ENCODE data around the gene TEX12.
"Not testable (repeated sequence)": the region's sequence is repeated elsewhere in the genome, so short reads cannot be mapped to it uniquely, and the experiment has no call there.

TEX12 gene

DNA sequence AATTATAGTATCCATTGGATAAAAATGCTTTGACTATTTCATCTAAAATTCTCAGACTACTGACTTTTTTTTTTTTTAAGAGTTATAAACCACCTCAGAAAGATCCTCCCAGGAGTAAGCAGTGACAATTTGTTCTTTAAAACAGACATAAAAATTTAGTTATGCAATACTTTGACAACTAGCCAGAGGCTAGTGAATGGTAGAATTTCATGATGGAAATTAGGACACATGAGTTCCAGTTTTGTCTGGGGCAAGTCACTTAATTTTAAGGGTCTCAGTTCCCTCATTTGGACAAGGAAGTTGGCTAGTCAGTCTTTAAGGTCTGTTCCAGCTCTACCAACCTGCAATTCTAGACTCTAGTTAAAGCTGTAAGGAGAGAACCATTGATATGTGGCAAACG lies 6.2 kb upstream of the TEX12 start:
- Histone ChIP-seq H3K4me3 (no peak overlapping the region), H3K9me3 (ENCODE audit: low read depth, low read length) (no peaks in the 10 kb centered on the region), H3K27ac (no peak overlapping the region), H3K36me3 (ENCODE audit: insufficient read depth, low read length) (no peaks in the 10 kb centered on the region), H3K9ac (ENCODE audit: insufficient read length) (no peak overlapping the region)
- no peak for DNase-seq (ENCODE audit: low read depth, low spot score)
- TF ChIP-seq POLR2AphosphoS5 (IDR thresholded peaks at IDR 0.05; ENCODE audit: borderline replicate concordance, low read depth, low read length) (no peak), EZH2 (IDR thresholded peaks at IDR 0.05) (no peak), FOXP2 (optimal IDR thresholded peaks at IDR 0.05; ENCODE audit: control extremely low read depth, extremely low read length, insufficient read depth) (no peak)

DNA sequence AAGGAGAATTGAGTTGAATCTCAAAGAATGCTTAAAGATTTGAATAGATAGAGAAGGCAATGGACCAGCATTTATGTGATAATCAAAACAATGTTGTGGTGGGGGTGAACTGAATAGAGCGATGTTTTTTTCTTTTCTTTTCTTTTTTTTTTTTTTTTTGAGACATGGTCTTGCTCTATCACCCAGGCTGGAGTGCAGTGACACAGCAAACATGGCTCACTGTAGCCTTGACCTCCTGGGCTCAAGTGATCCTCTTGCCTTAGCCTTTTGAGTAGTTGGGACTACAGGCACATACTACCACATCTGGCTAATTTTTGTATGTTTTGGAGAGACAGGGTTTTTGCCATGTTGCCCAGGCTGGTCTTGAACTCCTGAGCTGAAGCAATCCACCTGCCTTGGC lies 5.0 kb upstream of the TEX12 start:
- not testable (repeated sequence) for H3K9me3 ChIP-seq (ENCODE audit: low read depth, low read length); H3K4me3 ChIP-seq; H3K36me3 ChIP-seq (ENCODE audit: insufficient read depth, low read length); DNase-seq (ENCODE audit: low read depth, low spot score); H3K9ac ChIP-seq (ENCODE audit: insufficient read length); H3K27ac ChIP-seq

DNA sequence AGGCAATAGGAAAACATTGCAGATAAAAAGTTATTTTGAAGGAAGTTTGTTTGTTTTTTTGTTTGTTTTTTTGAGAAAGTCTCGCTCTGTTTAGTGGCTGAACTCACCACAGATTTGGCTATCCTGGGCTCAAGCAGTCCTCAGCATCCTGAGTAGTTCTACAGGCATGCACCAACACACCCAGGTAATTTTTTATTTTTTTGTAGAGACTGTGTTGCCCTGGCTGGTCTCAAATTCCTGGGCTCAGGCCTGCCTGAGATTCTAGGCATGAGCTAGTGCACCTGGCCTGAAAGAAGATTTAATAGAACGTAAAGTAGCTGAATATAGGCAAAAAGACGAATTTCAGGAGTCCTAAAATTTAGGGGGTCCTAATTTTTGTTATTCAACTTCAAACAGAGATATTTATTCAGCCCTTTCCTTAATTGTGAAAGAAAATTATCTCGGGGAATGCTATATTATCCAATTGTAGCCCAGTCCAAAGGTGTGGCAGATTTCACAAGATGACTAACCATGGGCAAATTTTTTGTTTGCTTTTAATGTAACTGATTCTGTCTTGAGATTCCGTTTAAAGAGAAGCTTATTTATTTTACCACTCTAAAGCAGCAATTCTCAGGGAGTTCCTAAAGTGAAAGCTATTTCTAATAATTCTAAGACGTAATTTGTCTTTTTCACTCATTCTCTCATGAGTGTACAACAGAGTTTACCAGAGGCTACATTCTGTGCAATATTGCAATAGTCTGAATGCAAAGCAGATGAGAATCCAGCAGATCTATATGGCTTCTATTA lies 4.2 kb upstream of the TEX12 start:
- DNase-seq (ENCODE audit: low read depth, low spot score) = no peak
- Histone ChIP-seq H3K27ac (no peak overlapping the region), H3K9ac (ENCODE audit: insufficient read length) (no peak overlapping the region), H3K9me3 (ENCODE audit: low read depth, low read length) (no peaks in the 10 kb centered on the region), H3K4me3 (no peak overlapping the region), H3K36me3 (ENCODE audit: insufficient read depth, low read length) (no peaks in the 10 kb centered on the region)
- TF ChIP-seq POLR2AphosphoS5 (IDR thresholded peaks at IDR 0.05; ENCODE audit: borderline replicate concordance, low read depth, low read length) = no peak
- no peak for TF ChIP-seq EZH2 (IDR thresholded peaks at IDR 0.05)
- TF ChIP-seq FOXP2 (optimal IDR thresholded peaks at IDR 0.05; ENCODE audit: control extremely low read depth, extremely low read length, insufficient read depth) = no peak

- no peaks in the 10 kb centered on the region for H3K36me3 ChIP-seq (ENCODE audit: insufficient read depth, low read length)
- H3K4me3 ChIP-seq = no peak within 1 kb of the TSS
- no peak within 1 kb of the TSS for H3K9ac ChIP-seq (ENCODE audit: insufficient read length)
- no peaks in the 10 kb centered on the region for H3K9me3 ChIP-seq (ENCODE audit: low read depth, low read length)
- DNase-seq (ENCODE audit: low read depth, low spot score) = no peak
- H3K27ac ChIP-seq = no peak within 1 kb of the TSS
- no peak for TF ChIP-seq FOXP2 (optimal IDR thresholded peaks at IDR 0.05; ENCODE audit: control extremely low read depth, extremely low read length, insufficient read depth)
- TF ChIP-seq EZH2 (IDR thresholded peaks at IDR 0.05) = no peak
- no peak for TF ChIP-seq POLR2AphosphoS5 (IDR thresholded peaks at IDR 0.05; ENCODE audit: borderline replicate concordance, low read depth, low read length)
Measured at GRCh38 chr11:112163875-112164685, 3.1 kb upstream of the TEX12 start, which contains the start of gene IL18. Gene IL18, minus strand, starts transcription at chr11:112164094. Its CDS starts 9,041 bp downstream, at chr11:112155053.

- H3K4me3 ChIP-seq = no peak overlapping the region
- no peak for TF ChIP-seq FOXP2 (optimal IDR thresholded peaks at IDR 0.05; ENCODE audit: control extremely low read depth, extremely low read length, insufficient read depth)
- no peak for TF ChIP-seq POLR2AphosphoS5 (IDR thresholded peaks at IDR 0.05; ENCODE audit: borderline replicate concordance, low read depth, low read length)
- TF ChIP-seq EZH2 (IDR thresholded peaks at IDR 0.05) = no peak
- H3K36me3 ChIP-seq (ENCODE audit: insufficient read depth, low read length) = no peaks in the 10 kb centered on the region
- no peak for DNase-seq (ENCODE audit: low read depth, low spot score)
- H3K9ac ChIP-seq (ENCODE audit: insufficient read length) = no peak overlapping the region
- no peak overlapping the region for H3K27ac ChIP-seq
- H3K9me3 ChIP-seq (ENCODE audit: low read depth, low read length) = no peaks in the 10 kb centered on the region
Measured at GRCh38 chr11:112165049-112165448, 2.1 kb upstream of the TEX12 start.

DNA sequence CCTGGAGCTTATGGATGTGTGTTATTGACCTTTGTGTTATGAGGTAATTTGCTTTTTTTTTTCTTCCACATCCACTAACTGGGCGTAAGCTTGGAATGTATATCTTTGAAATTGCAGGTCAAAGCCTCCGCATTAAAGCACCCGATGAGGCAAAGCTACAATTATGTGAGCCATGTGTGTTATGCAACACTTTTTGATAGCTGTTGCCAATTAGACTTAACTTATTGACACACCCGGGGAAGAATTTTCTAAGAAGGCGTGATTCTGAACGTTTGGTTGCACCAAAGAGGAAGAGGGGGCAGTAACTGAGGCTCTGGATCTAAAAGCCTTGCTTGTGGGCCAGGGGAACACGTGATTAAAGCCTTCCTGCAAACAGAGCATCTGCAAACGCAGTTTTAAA lies 610 bp upstream of the TEX12 start:
- no peaks in the 10 kb centered on the region for H3K36me3 ChIP-seq (ENCODE audit: insufficient read depth, low read length)
- H3K27ac ChIP-seq = no peak overlapping the region
- DNase-seq (ENCODE audit: low read depth, low spot score) = no peak
- TF ChIP-seq POLR2AphosphoS5 (IDR thresholded peaks at IDR 0.05; ENCODE audit: borderline replicate concordance, low read depth, low read length) = no peak
- TF ChIP-seq FOXP2 (optimal IDR thresholded peaks at IDR 0.05; ENCODE audit: control extremely low read depth, extremely low read length, insufficient read depth) = no peak
- no peak for TF ChIP-seq EZH2 (IDR thresholded peaks at IDR 0.05)
- H3K9me3 ChIP-seq (ENCODE audit: low read depth, low read length) = no peaks in the 10 kb centered on the region
- no peak overlapping the region for H3K4me3 ChIP-seq
- no peak overlapping the region for H3K9ac ChIP-seq (ENCODE audit: insufficient read length)

DNA sequence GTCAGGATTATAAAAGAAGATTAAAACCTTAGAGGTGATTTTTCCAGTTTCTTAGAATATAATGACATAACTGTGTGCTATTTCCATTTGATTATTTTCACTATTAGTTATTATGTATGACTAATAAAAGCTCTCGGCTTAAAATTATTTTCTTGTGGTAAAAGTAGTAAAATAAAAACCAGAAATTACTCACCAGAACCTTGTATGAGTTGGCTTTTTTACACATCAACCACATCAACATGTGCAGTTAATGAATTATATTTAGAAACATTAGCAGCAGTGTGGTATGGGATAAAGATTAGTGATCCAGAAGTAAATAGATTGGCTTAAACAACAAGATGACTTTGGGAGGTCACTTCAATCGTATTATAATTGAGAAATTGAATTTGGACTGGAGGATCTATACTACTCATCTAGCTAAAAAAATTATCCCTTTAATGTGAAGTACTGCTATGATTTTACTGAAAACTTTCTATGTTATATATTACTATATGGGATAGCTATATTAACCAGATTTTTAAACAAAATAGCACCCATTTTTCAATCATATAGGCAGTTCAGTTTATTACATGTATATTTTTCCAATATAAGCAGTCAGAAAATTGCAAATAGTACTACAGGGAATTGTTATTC lies 5.3 kb downstream of the TEX12 start:
- TF ChIP-seq FOXP2 (optimal IDR thresholded peaks at IDR 0.05; ENCODE audit: control extremely low read depth, extremely low read length, insufficient read depth) = no peak
- Histone ChIP-seq H3K36me3 (ENCODE audit: insufficient read depth, low read length) (no peaks in the 10 kb centered on the region), H3K4me3 (no peak overlapping the region; the same call in 1 of the 2 replicates), H3K9ac (ENCODE audit: insufficient read length) (no peak overlapping the region), H3K27ac (no peak overlapping the region), H3K9me3 (ENCODE audit: low read depth, low read length) (no peaks in the 10 kb centered on the region)
- DNase-seq (ENCODE audit: low read depth, low spot score) = no peak

- TF ChIP-seq FOXP2 (optimal IDR thresholded peaks at IDR 0.05; ENCODE audit: control extremely low read depth, extremely low read length, insufficient read depth) (no peak), POLR2AphosphoS5 (IDR thresholded peaks at IDR 0.05; ENCODE audit: borderline replicate concordance, low read depth, low read length) (no peak)
Measured at GRCh38 chr11:112173152-112173551, 6.0 kb downstream of the TEX12 start.

More at GRCh38 chr11:112173152-112173551, 6.0 kb downstream of the TEX12 start:
- Histone ChIP-seq H3K9ac (ENCODE audit: insufficient read length) (no peak overlapping the region), H3K27ac (no peak overlapping the region), H3K36me3 (ENCODE audit: insufficient read depth, low read length) (no peaks in the 10 kb centered on the region), H3K9me3 (ENCODE audit: low read depth, low read length) (no peaks in the 10 kb centered on the region), H3K4me3 (no peak overlapping the region)
- DNase-seq (ENCODE audit: low read depth, low spot score) = no peak
